OCI-LY1 (cell line): ENCODE data around the gene MAP3K14.

ENCODE experiments used
- H2AFZ ChIP-seq: fragments of 200-600 bp; sonication (generic), shearing (Covaris generic); 2 replicates; pipeline ENCODE4 v1.6.0; 2014; ENCODE audit warnings: antibody characterized with exemption, mild to moderate bottlenecking, low read length
- H3F3A ChIP-seq: fragments of 200-600 bp; sonication (generic), shearing (Covaris generic); 2 replicates; pipeline ENCODE4 v1.6.0; 2014; ENCODE audit warnings: mild to moderate bottlenecking, antibody characterized with exemption, low read length, moderate library complexity; ENCODE audit not compliant: insufficient read depth
- H3K27ac ChIP-seq: fragments of 200-600 bp; sonication (generic); 2 replicates; pipeline ENCODE4 v1.5.1; 2014; ENCODE audit warnings: low read length, mixed run types, mild to moderate bottlenecking, low read depth; ENCODE audit not compliant: poor library complexity, severe bottlenecking
- H3K27me3 ChIP-seq: fragments of 200-600 bp; sonication (generic); 2 replicates; pipeline ENCODE4 v1.6.0; 2014; ENCODE audit warnings: antibody characterized with exemption, mild to moderate bottlenecking, low read length, moderate library complexity; ENCODE audit not compliant: insufficient read depth
- H3K36me3 ChIP-seq: fragments of 200-600 bp; sonication (generic); 2 replicates; pipeline ENCODE4 v1.6.1; 2014; ENCODE audit warnings: mild to moderate bottlenecking, antibody characterized with exemption, low read length, moderate library complexity, mixed read lengths; ENCODE audit not compliant: insufficient read depth
- H3K4me1 ChIP-seq: fragments of 200-600 bp; sonication (generic); 2 replicates; pipeline ENCODE4 v1.5.1; 2014; ENCODE audit warnings: mild to moderate bottlenecking, low read length, moderate library complexity; ENCODE audit not compliant: insufficient read depth, severe bottlenecking
- H3K4me2 ChIP-seq: fragments of 200-600 bp; sonication (generic), shearing (Covaris generic); 2 replicates; pipeline ENCODE4 v1.6.1; 2014; ENCODE audit warnings: low read length
- H3K4me3 ChIP-seq: fragments of 200-600 bp; sonication (generic); 2 replicates; pipeline ENCODE4 v1.5.1; 2014; ENCODE audit warnings: low read length, low read depth, mild to moderate bottlenecking, mixed read lengths; ENCODE audit not compliant: poor library complexity, severe bottlenecking
- H3K79me2 ChIP-seq: fragments of 200-600 bp; shearing (Covaris generic); 2 replicates; pipeline ENCODE4 v1.6.1; 2016; ENCODE audit warnings: mixed run types, low read length, mixed read lengths; ENCODE audit not compliant: insufficient read depth
- H3K9ac ChIP-seq: fragments of 200-600 bp; sonication (generic), shearing (Covaris generic); 2 replicates; pipeline ENCODE4 v1.6.1; 2014; ENCODE audit warnings: mild to moderate bottlenecking, low read length, mixed read lengths
- H3K9me2 ChIP-seq: fragments of 200-600 bp; sonication (generic), shearing (Covaris generic); 2 replicates; pipeline ENCODE4 v1.6.1; 2014; ENCODE audit warnings: low read depth, mild to moderate bottlenecking, low read length, mixed read lengths
- H3K9me3 ChIP-seq: fragments of 200-600 bp; shearing (Covaris generic); 2 replicates; pipeline ENCODE4 v1.6.1; 2014; ENCODE audit warnings: low read length, mixed read lengths
- H4K20me1 ChIP-seq: fragments of 200-600 bp; sonication (generic), shearing (Covaris generic); 2 replicates; pipeline ENCODE4 v1.6.0; 2016; ENCODE audit warnings: mild to moderate bottlenecking, low read length; ENCODE audit not compliant: insufficient read depth
- EZH2 ChIP-seq: fragments of 200-600 bp; sonication (generic), shearing (Covaris generic); IDR thresholded peaks from 2 replicates; pipeline ENCODE4 v1.8.0; 2017; ENCODE audit warnings: borderline replicate concordance, mixed run types, mild to moderate bottlenecking, antibody characterized with exemption, low read length, moderate library complexity, mixed read lengths
- TF ChIP-seq, protein P1 (sequence below): fragments of 200-600 bp; sonication (generic), shearing (Covaris generic); IDR thresholded peaks from 2 replicates; pipeline ENCODE4 v1.5.1; 2017; ENCODE audit warnings: mild to moderate bottlenecking, antibody characterized with exemption, low read length, moderate library complexity, mixed read lengths

Gene MAP3K14

DNA sequence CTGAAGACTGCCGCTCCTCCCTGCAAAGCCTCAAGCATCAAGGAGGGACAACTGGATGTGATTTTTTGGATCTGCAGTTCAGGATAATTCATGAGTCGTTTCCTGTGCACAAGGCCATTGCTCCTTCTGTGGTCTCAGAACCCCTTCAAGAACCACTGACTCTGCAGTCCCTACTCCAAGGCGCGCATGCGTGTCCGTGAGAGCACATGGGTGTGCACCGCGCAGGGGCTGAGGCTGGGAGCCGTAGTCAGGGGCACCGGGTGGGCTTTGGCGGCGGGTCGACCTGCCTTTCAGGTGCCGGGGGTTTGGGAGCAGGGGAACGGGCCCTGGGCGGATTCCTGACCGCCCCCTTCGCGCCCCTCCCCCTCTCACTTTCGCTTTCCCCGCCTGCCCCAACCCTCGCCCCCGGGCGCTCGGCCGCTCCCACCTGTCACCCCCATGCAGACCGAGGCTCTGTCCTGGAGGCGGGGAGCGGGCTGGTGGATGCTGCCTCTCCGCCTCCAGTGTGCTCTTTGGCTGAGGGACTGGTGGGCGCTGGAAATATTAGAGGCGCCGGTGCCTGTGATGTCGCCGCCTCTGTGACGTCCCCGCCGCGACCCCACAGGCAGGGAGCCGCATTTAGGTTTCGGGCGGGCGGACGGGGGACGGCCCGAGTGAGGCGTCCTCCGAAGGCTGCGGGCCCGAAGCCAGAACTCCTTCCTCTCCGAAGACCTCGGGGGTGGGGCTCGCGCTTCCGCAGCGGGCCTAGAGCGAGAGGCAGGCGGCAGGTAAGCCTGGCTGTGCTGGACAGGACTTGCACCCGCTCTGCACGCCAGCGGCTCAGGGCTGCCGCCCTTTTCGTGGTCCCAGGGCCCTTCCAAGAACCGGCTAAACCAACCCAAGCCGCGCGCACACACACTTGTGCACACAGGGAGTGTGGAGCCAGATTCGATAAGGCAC, 55.0 kb downstream of the MAP3K14 start, which contains the start of gene SPATA32:
Gene SPATA32 (minus strand): TSS at position 518 of the 939 bp plus-strand sequence. CDS start 78 bp downstream, at position 440.
- H3K4me3 ChIP-seq: peak within 1 kb of the TSS; percentile 62

DNA sequence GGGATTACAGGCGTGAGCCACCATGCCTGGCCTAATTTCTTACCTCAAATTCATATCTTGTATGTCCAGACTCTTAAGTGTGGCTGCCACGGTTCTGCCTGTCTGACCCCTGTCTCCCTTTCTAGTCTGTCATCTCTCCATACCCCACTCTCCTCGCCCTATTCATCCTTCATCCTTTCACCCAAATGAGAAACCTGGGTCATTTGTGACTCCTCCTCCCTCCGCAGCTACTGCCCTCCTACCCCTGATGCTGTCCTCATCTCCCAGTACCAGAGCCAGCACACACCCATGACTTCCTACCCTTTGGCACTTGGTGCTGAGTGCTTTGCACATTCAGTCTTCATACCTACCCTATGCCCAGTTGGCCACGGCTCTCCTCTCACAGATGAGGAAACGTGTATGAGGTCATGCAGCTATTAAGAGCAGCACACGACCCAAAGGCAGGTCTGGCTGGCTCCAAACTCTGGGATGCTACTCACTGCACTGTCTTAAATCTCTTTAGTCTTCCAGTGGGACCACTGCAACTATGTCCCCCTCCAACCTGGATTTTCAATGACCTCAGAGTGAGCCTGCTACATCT, 56.5 kb downstream of the MAP3K14 start:
- no peaks in the 10 kb centered on the region for H3K9me2 ChIP-seq
- no peak overlapping the region for H3K4me2 ChIP-seq
- no peak overlapping the region for H3K4me3 ChIP-seq
- H4K20me1 ChIP-seq: no peaks in the 10 kb centered on the region
- no peak overlapping the region for H3K27ac ChIP-seq
- H3K27me3 ChIP-seq: no peaks in the 10 kb centered on the region
- peaks cover 5% of the 10 kb centered on the region for H3K36me3 ChIP-seq
- H3K79me2 ChIP-seq: no peaks in the 10 kb centered on the region
- H3F3A ChIP-seq: no peaks in the 10 kb centered on the region
- peaks cover 17% of the 10 kb centered on the region for H3K4me1 ChIP-seq
- H2AFZ ChIP-seq: no peak overlapping the region
- H3K9ac ChIP-seq: no peak overlapping the region
- no peak for TF ChIP-seq EZH2
- TF ChIP-seq, protein P1, sequence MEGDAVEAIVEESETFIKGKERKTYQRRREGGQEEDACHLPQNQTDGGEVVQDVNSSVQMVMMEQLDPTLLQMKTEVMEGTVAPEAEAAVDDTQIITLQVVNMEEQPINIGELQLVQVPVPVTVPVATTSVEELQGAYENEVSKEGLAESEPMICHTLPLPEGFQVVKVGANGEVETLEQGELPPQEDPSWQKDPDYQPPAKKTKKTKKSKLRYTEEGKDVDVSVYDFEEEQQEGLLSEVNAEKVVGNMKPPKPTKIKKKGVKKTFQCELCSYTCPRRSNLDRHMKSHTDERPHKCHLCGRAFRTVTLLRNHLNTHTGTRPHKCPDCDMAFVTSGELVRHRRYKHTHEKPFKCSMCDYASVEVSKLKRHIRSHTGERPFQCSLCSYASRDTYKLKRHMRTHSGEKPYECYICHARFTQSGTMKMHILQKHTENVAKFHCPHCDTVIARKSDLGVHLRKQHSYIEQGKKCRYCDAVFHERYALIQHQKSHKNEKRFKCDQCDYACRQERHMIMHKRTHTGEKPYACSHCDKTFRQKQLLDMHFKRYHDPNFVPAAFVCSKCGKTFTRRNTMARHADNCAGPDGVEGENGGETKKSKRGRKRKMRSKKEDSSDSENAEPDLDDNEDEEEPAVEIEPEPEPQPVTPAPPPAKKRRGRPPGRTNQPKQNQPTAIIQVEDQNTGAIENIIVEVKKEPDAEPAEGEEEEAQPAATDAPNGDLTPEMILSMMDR: no peak
- H3K9me3 ChIP-seq: no peaks in the 10 kb centered on the region

More for the DNA sequence above, 55.0 kb downstream of the MAP3K14 start, which contains the start of gene SPATA32:
- Histone ChIP-seq H3K9ac (peak within 1 kb of the TSS; percentile 59), H2AFZ (no peak within 1 kb of the TSS), H3K4me1 (peaks cover 17% of the 10 kb centered on the region), H3K9me3 (no peaks in the 10 kb centered on the region), H3K27me3 (no peaks in the 10 kb centered on the region), H3K36me3 (peaks cover 8% of the 10 kb centered on the region), H3F3A (no peaks in the 10 kb centered on the region), H3K27ac (no peak within 1 kb of the TSS), H3K79me2 (no peaks in the 10 kb centered on the region), H4K20me1 (no peaks in the 10 kb centered on the region), H3K9me2 (no peaks in the 10 kb centered on the region), H3K4me2 (peak within 1 kb of the TSS; percentile 69)
- no peak for TF ChIP-seq EZH2
- TF ChIP-seq, protein P1: no peak

DNA sequence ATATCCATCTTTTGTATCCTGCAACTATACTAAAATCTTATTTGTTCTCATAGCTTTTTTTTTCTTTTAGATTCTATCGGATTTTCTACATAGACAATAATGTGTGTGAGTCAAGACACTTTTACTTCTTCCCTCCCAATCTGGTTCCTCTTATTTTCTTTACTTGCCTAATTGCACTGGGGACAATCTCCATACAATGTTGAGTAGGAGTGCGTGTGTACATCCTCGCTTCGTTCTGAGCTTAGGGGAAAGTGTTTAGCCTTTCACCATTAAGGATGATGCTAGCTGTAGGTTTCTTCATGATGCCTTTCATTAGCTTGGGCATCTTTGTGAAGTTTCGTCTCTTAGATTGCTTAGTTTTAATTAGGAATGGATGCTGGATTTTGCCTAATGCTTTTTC, 57.8 kb downstream of the MAP3K14 start:
- Histone ChIP-seq H3K27me3 (no peaks in the 10 kb centered on the region; the same call in 1 of the 2 replicates), H3K4me1 (peaks cover 17% of the 10 kb centered on the region), H2AFZ (no peak overlapping the region), H3K9ac (no peak overlapping the region), H4K20me1 (no peaks in the 10 kb centered on the region), H3K9me3 (no peaks in the 10 kb centered on the region), H3K79me2 (no peaks in the 10 kb centered on the region), H3K27ac (no peak overlapping the region), H3K9me2 (no peaks in the 10 kb centered on the region), H3F3A (no peaks in the 10 kb centered on the region), H3K36me3 (peaks cover 5% of the 10 kb centered on the region; the same call in 1 of the 2 replicates), H3K4me3 (no peak overlapping the region), H3K4me2 (no peak overlapping the region)
- TF ChIP-seq EZH2: no peak
- TF ChIP-seq, protein P1: no peak
